ENCODE results near the gene CUX1.

DNA sequence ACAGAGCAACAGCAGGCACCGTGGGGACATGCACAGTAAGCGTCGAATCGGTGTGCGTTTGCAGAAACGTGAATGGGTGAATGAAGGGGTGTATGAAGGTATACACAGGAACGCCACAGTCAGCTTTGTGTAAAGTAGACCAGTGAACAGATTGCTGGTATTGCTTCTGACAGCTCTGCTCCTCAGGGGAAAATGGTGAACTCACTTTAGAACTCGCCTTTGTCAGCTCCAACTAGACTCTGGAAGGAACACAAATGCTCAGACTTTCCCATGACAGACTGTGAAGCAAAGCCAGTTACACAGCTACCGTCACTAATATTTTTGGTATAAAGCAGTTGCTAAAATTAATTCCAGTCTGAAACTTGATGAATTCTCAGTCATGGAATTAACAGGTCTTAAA, 78.9 kb downstream of the CUX1 start:
- TF ChIP-seq, protein P1, sequence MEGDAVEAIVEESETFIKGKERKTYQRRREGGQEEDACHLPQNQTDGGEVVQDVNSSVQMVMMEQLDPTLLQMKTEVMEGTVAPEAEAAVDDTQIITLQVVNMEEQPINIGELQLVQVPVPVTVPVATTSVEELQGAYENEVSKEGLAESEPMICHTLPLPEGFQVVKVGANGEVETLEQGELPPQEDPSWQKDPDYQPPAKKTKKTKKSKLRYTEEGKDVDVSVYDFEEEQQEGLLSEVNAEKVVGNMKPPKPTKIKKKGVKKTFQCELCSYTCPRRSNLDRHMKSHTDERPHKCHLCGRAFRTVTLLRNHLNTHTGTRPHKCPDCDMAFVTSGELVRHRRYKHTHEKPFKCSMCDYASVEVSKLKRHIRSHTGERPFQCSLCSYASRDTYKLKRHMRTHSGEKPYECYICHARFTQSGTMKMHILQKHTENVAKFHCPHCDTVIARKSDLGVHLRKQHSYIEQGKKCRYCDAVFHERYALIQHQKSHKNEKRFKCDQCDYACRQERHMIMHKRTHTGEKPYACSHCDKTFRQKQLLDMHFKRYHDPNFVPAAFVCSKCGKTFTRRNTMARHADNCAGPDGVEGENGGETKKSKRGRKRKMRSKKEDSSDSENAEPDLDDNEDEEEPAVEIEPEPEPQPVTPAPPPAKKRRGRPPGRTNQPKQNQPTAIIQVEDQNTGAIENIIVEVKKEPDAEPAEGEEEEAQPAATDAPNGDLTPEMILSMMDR (IDR thresholded peaks at IDR 0.05) = no peak
- no peak for TF ChIP-seq EZH2 (IDR thresholded peaks at IDR 0.05; ENCODE audit: borderline replicate concordance, insufficient read depth, low read depth, low read length, poor library complexity, severe bottlenecking)
